Gastrocnemius medialis (tissue), 4 donors: Measurements from ENCODE around the gene RPA3.

Experiments used
- POLR2A ChIP-seq, 2 donors: fragments of 450-650 bp; IDR thresholded peaks; one replicate each; pipeline ENCODE4 v1.6.1; 2017; ENCODE audit warnings: antibody characterized with exemption in 2 of 2, mild to moderate bottlenecking in 2 of 2, moderate library complexity in 2 of 2
- TF ChIP-seq, protein P1 (sequence below), 5 experiments: fragments of 450-650 bp in 3 of 5; fragments of 200-600 bp in 2 of 5; sonication (generic) in 2 of 5; IDR thresholded peaks in 4 of 5; conservative IDR thresholded peaks in 1 of 5; 1 replicate in 4 of 5; 2 replicates in 1 of 5; pipeline ENCODE4 v1.5.1; 2016 to 2019; ENCODE audit warnings: antibody characterized with exemption in 5 of 5, mild to moderate bottlenecking in 3 of 5, moderate library complexity in 3 of 5

GRCh38 chr7:7764520-7765396 is 46.4 kb upstream of the RPA3 start:
- no peak for TF ChIP-seq POLR2A (IDR thresholded peaks at IDR 0.05)
- TF ChIP-seq, protein P1, sequence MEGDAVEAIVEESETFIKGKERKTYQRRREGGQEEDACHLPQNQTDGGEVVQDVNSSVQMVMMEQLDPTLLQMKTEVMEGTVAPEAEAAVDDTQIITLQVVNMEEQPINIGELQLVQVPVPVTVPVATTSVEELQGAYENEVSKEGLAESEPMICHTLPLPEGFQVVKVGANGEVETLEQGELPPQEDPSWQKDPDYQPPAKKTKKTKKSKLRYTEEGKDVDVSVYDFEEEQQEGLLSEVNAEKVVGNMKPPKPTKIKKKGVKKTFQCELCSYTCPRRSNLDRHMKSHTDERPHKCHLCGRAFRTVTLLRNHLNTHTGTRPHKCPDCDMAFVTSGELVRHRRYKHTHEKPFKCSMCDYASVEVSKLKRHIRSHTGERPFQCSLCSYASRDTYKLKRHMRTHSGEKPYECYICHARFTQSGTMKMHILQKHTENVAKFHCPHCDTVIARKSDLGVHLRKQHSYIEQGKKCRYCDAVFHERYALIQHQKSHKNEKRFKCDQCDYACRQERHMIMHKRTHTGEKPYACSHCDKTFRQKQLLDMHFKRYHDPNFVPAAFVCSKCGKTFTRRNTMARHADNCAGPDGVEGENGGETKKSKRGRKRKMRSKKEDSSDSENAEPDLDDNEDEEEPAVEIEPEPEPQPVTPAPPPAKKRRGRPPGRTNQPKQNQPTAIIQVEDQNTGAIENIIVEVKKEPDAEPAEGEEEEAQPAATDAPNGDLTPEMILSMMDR (IDR thresholded peaks at IDR 0.05 in 4 of 5, conservative IDR thresholded peaks at IDR 0.05 in 1 of 5) = no peak
